ENCODE results near the gene PTGR1.

- TF ChIP-seq POLR2AphosphoS5 (IDR thresholded peaks at IDR 0.05) = no peak
- TF ChIP-seq CTCF (IDR thresholded peaks at IDR 0.05) = no peak
Observed at GRCh38 chr9:111632695-111633388, 33.4 kb upstream of the PTGR1 start.

Measured in sigmoid colon (tissue), 4 donors.